ENCODE measurements around the gene AGAP3. TPM values are rescaled to one million over a fixed set of nuclear protein-coding genes. Genes with fewer than 3 reads are reported as not detected.

Gene AGAP3
- total and polyA plus RNA-seq, 3 donors from 2014 or later: 44.1 to 90.5 (median 65.6) TPM

GRCh38 chr7:151139791-151140190 lies 53.5 kb downstream of the AGAP3 start:
- no peak overlapping the region for H3K27ac ChIP-seq
- 87 to 92% methylated on average over 9 of the region's 9 CpGs for WGBS, 2 donors
- no peak for TF ChIP-seq CTCF (IDR thresholded peaks at IDR 0.05)
- no peak for TF ChIP-seq POLR2A (IDR thresholded peaks at IDR 0.05)
- DNase-seq: peak; percentile 12
- H3K27me3 ChIP-seq: no peaks in the 10 kb centered on the region
- intact Hi-C loops (cut with DNase I; ENCODE audit: low total_unique reads): no loop called here
- H3K4me1 ChIP-seq: peaks cover 18% of the 10 kb centered on the region
- H3K4me3 ChIP-seq: no peak overlapping the region
- H3K36me3 ChIP-seq (ENCODE audit: low read depth, missing control alignments): no peaks in the 10 kb centered on the region
- no peaks in the 10 kb centered on the region for H3K9me3 ChIP-seq

GRCh38 chr7:151140826-151141225 lies 54.6 kb downstream of the AGAP3 start:
- TF ChIP-seq POLR2A (IDR thresholded peaks at IDR 0.05): no peak
- no peak for TF ChIP-seq CTCF (IDR thresholded peaks at IDR 0.05)
- no peaks in the 10 kb centered on the region for H3K9me3 ChIP-seq
- no peak overlapping the region for H3K27ac ChIP-seq
- H3K36me3 ChIP-seq (ENCODE audit: low read depth, missing control alignments): no peaks in the 10 kb centered on the region
- no peaks in the 10 kb centered on the region for H3K27me3 ChIP-seq
- peak; percentile 12 for DNase-seq
- intact Hi-C loops (cut with DNase I; ENCODE audit: low total_unique reads): no loop called here
- WGBS, 2 donors: 91 to 95% methylated on average over 7 of the region's 7 CpGs
- H3K4me1 ChIP-seq: peaks cover 18% of the 10 kb centered on the region
- no peak overlapping the region for H3K4me3 ChIP-seq

- peak; percentile 9 for DNase-seq
- Histone ChIP-seq H3K4me1 (peaks cover 18% of the 10 kb centered on the region), H3K9me3 (no peaks in the 10 kb centered on the region), H3K27me3 (no peaks in the 10 kb centered on the region), H3K36me3 (ENCODE audit: low read depth, missing control alignments) (no peaks in the 10 kb centered on the region), H3K27ac (no peak overlapping the region), H3K4me3 (no peak overlapping the region)
- TF ChIP-seq POLR2A (IDR thresholded peaks at IDR 0.05) (no peak), CTCF (IDR thresholded peaks at IDR 0.05) (no peak)
- WGBS, 2 donors: 79 to 86% methylated on average over 9 of the region's 9 CpGs
- intact Hi-C loops (cut with DNase I; ENCODE audit: low total_unique reads): no loop called here
Measured at GRCh38 chr7:151141311-151141854, 55.1 kb downstream of the AGAP3 start.

- no peaks in the 10 kb centered on the region for H3K27me3 ChIP-seq
- H3K9me3 ChIP-seq: no peaks in the 10 kb centered on the region
- TF ChIP-seq POLR2A (IDR thresholded peaks at IDR 0.05): no peak
- TF ChIP-seq CTCF (IDR thresholded peaks at IDR 0.05): no peak
- H3K4me3 ChIP-seq: no peak overlapping the region
- peak; percentile 18 for DNase-seq
- 77 to 79% methylated on average over 17 to 31 of the region's 31 CpGs for WGBS, 2 donors
- H3K4me1 ChIP-seq: peaks cover 18% of the 10 kb centered on the region
- H3K27ac ChIP-seq: no peak overlapping the region
- no peaks in the 10 kb centered on the region for H3K36me3 ChIP-seq (ENCODE audit: low read depth, missing control alignments)
- intact Hi-C loops (cut with DNase I; ENCODE audit: low total_unique reads): no loop called here
Measured at GRCh38 chr7:151141855-151142685, 55.8 kb downstream of the AGAP3 start.

All from testis (tissue), 3 donors.